SKM-1 (cell line): ENCODE data around the gene EGR4.

ENCODE experiments used
- DNase-seq: peaks from one replicate; lab custom pipeline; 2025; ENCODE audit not compliant: unreplicated experiment; lab: John Stamatoyannopoulos, UW

Gene EGR4

GRCh38 chr2:73250872-73251846, 42.2 kb downstream of the EGR4 start:
- DNase-seq, result no peak

DNA sequence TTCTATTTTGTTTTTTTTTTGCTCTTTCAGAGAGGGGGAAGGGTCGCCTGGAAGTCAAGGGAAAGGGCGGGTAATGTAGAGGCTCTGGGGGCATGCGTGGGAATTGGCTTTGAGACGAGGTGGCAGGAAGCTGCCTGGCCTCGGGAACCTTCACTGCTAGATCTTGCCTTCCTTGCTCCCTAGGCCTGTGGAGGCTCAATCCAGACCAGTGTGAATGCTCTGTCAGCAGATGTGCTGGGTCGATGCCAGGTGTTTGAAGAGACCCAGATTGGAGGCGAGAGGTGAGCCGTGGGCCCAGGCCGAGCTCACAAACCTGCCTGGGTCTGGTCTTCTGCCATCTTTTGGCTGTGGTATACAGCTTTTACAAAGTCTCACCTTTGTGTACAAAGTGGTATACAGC, 43.7 kb downstream of the EGR4 start:
- DNase-seq, result no peak

DNA sequence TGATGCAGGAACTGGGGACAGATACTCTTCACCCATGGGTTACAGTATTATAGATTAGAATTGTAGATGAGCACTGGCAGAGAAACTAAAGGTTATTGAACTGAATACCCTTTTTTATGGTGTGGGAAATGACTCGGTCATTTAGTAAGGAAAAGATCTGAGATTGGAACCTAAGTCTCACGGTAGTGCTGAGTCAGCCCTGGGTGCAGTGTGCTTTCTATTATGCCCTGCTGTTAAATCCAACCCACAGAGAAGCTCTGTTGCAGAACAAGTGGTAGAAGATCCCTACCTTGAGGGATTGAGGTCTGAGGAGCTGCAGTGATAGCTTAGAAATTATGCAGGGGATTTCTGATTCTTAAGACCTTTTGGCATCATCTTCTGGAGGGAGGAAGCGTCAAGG, 46.5 kb downstream of the EGR4 start:
- no peak for DNase-seq

- DNase-seq, result no peak
Measured at GRCh38 chr2:73244580-73244979, 48.8 kb downstream of the EGR4 start.

DNA sequence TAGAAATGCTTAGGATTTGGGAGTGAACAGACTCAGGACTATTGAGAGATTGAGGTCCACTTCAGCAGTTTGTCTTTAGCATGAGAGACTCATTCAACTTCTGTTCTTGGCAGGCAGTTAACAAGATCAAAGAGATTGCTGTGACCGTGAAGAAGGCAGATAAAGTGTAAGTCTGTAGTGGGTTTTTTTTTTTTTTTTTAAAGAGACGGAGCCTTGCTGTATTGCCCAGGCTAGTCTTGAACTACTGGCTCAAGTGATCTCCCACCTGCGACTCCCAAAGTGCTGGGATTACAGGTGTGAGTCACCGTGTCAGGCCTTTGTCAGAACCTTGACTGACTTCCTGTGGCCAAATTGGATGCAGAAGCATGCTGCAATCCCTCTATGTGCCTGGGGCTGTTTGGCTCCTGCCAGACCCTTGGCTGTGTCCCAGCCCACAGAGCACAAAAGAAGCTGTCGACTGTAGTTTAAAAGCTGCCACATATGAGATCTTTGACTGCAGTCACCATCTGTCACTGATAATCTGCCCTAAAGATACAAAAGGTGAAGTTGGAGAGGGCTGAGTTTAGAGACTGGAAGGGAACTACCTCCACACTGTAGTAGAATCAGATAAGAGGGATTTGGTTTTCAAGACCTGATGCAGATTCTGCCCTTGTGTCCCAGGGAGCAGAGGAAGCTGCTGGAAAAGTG, 49.3 kb downstream of the EGR4 start:
- no peak for DNase-seq
